Measurements from ENCODE around the gene GPHN. TPM values are rescaled to one million over a fixed set of nuclear protein-coding genes. Genes with fewer than 3 reads are reported as not detected.

Gene GPHN
- total RNA-seq (2022; extraction: Qiagen RNA extraction; ENCODE audit: low read depth) = 11.2 to 17.2 TPM (median 16.8 TPM) in 5 replicates

DNA sequence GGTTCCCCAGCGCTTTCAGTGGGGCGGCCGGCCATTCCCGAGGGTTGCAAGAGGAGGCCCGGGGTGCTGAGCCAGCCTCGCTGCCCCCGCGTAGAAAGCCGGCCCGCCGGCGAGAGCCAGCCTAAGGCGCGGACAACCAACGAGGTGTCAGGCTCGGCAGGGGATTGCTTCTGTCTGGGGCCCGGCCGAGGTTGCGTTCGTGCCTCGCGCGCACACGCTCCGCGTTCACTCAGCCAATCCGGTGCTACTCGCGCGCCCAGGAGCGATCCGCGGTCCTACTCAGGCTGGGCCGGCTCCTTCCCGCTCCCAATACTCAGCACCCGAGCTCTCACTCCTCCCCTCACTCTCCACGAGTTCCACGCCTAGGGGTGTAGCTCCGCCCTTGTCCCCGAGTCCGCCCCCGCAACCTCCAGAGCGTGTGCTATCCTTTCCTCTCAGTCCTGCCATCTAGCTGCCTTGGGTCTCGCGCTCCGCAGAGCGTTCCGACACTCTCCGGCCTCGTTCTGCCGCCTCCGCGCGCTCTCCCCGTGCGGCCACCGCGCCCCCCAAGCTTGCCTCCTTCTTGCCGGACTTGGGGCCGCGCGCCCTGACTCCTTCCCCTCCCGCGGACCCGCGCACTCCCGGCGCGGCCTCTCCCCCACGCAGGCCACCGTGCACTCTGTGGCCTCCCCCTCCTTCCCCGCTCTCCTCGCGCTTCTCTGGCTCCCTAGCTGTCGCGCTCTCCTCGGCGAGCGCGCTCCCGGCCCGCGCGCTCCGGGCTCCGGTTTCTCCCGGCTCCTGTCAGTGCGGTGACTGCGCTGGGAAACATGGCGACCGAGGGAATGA lies at the start of gene GPHN:
GPHN (plus strand) TSS at position 426 of the 825 bp plus-strand sequence.

GRCh38 chr14:66485910-66486421 lies 22.0 kb upstream of the GPHN start, which contains the start of gene CCDC196:
TSS of gene CCDC196 (plus strand) at chr14:66486371. CDS start at chr14:66486503, 132 bp downstream.

Other genes starting within 250 kb of the GPHN start
- not detected in 5 replicates for gene CCDC196, start 21.8 kb upstream of the GPHN start, total RNA-seq (2022; extraction: Qiagen RNA extraction; ENCODE audit: low read depth)

Measured in A549 treated with CpdA at 1 μM for 4 hours (cell line).